Stimulated activated CD4-positive, alpha-beta T cell treated with anti-CD3 and anti-CD28 coated beads, Interleukin-2, amount 100 ng/mL, for 24 hours (primary cell): Measurements from ENCODE around the gene RAB5IF.
"Not testable (repeated sequence)": the region's sequence is repeated elsewhere in the genome, so short reads cannot be mapped to it uniquely, and the experiment has no call there.

Experiments used
- DNase-seq, 2 donors: peaks; one replicate each; pipeline ENCODE4 v3.0.0-alpha.2; 2020

The RAB5IF gene

GRCh38 chr20:36587388-36588070 is 18.1 kb upstream of the RAB5IF start:
- DNase-seq = no peak

- DNase-seq = no peak
Measured at GRCh38 chr20:36591281-36591680, 14.3 kb upstream of the RAB5IF start.

GRCh38 chr20:36591854-36592641 is 13.5 kb upstream of the RAB5IF start:
- peak; percentile 53 to 57 for DNase-seq

- DNase-seq = no peak
Measured at GRCh38 chr20:36593347-36593929, 12.1 kb upstream of the RAB5IF start.

DNA sequence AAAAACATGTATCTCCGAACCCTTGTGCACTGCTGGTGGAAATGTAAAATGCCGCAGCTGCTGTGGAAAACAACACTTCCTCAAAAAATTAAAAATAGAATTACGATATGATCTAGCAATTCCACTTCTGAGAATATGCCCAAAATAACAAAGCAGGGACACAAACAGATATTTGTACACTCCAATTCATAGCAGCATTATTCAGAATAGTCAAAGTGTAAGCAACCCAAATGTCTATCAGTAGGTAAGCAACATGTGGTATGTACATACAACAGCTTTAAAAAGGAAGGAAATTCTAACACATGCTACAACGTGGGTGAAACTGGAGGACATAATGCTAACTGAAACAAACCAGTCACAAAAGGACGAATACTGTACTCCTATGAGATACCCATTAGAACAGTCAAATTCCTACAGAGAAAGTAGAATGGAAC is 5.7 kb upstream of the RAB5IF start:
- no peak for DNase-seq

DNA sequence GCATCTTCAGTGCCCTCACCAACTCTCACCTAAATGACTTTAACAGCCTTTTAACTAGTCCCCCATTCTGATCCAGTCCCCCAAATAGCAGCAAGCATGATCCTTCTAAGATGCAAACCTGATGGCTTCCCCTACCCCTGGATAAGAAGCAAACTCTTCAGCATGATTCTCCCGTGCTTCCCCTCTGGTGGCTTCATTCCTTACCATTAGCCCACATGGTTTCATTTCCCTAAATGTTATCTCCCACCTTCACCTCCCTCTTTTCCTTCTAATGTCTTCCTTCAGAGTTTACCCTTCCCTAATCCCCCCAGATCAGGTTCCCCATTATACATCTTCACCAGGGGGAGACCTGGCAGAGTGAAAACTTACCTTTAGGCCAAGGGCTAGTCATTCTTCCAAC is 4.0 kb upstream of the RAB5IF start:
- DNase-seq = no peak

GRCh38 chr20:36604952-36605398 is 604 bp upstream of the RAB5IF start:
- peak; percentile 54 to 55 for DNase-seq

- DNase-seq = no peak
Measured at GRCh38 chr20:36606158-36607066, 833 bp downstream of the RAB5IF start.

DNA sequence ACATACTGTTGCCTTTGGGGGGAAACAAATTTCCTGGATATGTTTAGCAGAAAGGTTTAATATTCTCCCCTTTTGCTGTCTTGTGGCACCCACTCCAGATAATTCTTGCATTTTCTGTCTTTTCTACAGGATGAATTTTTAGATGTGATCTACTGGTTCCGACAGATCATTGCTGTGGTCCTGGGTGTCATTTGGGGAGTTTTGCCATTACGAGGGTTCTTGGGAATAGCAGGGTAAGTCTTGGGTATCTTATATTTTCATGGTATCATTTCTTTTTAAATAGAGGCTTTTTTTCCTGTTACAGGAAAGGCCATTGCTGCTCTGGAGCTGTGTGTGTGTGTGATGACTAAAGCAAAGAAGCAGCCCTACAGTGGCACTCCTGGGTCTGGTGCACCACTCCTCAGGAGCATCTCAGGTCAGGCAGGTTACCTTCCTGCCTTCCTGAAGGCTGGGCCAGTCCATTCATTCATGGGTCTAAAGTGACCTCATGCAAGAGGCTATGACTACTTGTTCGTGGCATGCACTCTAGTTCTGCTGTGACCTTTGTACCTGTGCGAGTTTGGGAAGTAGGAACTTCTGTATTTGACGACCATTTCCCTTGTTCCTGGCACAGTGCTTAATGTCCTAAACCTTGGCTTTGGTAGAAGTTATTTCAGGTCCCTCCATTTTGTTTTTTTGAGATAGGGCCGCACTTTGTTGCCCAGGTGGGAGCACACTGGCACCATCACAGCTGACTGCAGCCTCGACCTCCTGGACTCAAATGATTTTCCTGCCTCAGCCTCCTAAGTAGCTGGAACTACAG is 2.2 kb downstream of the RAB5IF start:
- DNase-seq = no peak

DNA sequence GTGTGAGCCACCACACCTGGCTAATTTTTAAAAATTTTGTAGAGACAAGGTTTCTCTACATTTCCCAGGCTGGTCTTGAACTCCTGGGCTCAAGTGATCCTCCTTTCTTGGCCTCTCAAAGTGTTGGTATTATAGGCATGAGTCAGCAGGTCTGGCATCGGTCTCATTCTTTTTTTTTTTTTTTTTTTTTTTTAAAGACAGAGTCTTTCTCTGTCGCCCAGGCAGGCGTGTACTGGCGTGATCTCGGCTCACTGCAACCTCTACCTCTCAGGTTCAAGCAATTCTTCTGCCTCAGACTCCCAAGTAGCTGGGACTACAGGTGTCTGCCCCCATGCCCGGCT is 2.8 kb downstream of the RAB5IF start:
- not testable (repeated sequence) for DNase-seq

DNA sequence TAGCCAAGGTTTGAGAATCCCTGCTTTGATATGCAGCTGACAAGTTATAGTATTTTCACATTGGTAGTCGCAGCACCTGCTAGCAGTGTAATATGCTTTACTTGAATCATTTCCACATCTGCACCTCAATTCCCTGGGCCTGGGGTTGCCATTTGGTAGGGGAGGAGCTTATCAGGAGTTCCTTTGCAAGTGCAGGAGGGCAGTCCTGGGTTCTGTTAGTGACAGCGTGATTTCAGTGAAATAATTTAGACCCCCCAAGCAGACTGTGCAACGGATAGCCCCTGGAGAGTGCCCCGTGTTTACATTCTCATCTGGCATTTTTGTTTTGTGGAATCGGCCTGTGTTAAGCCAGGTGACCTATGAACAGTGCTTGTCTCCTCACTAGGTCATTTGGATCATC is 6.0 kb downstream of the RAB5IF start:
- DNase-seq = no peak

GRCh38 chr20:36613974-36614373 is 8.4 kb downstream of the RAB5IF start:
- DNase-seq = no peak

DNA sequence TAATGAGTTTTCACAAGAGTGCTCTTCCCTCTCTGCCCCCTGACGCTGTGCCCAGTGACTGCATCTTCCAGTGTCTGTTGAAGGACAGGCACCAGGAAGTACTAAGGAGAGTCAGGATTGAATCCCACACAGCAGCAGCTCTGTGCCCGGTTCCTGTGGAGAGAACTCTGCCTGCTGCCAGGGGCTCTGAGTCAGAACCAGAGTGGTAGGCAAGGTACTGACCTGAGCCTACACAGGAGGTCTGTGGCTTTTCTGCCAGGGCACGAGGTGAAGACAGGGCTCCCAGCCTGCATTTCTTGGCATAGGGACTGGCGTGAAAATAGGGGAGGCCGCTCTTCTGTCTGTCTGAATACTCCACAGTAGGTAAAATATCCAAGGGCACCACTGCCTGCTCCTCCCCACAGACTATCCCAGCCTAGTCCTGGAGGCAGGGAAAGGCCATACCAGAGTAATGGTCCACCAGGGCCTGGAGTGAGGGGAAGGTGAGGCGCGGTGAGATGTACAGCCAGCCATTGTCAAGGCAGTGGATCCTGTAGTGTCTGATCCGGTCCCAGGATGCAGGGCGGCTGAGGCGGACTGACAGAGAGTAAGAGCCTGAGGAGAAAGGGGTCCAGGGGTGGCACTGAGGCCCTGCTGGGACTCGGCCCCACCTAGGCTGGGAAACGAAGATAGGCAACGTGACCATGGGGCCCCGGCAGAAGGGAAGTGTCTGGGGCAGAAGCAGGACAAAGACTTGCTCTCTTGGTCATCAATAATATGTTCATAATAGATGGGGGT is 9.4 kb downstream of the RAB5IF start:
- no peak for DNase-seq

- DNase-seq = no peak
Measured at GRCh38 chr20:36620917-36621316, 15.3 kb downstream of the RAB5IF start.

DNA sequence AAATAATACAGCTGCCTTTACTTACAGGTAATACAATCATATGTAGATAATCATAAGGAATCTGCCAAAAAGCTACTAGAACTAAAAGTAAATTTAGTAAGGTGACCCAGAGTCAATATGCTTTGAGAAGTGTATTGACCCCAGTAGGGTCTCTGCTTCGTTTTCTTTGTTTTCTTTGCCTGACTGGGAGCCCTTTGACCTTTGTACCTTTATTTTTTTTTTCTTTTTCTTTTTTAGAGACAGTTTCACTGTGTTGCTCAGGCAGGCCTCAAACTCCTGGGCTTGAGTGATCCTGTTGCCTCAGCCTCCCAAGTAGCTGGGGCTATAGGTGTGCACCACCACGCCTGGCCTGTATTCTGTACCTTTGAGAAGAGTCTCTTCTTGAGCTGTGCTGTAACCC is 17.9 kb downstream of the RAB5IF start:
- no peak for DNase-seq

- DNase-seq = no peak
Measured at GRCh38 chr20:36624068-36624943, 18.7 kb downstream of the RAB5IF start.

DNA sequence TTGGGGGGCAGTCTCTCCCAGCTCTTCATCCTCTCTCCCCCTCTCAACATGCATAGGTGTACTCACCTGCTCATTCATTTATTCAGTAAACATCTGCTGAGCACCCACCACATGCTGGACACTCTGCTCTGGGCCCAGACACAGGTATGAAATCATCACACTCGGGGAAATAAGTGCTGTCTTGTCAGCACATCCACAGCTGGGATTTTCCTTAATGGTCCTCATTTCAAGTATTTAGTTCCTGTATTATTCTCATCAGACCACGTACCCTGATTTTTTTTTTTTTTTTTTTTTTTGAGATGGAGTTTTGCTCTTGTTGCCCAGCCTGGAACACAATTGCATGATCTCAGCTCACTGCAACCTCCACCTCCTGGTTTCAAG is 19.4 kb downstream of the RAB5IF start:
- DNase-seq = no peak

GRCh38 chr20:36628076-36628475 is 22.5 kb downstream of the RAB5IF start:
- DNase-seq = no peak

DNA sequence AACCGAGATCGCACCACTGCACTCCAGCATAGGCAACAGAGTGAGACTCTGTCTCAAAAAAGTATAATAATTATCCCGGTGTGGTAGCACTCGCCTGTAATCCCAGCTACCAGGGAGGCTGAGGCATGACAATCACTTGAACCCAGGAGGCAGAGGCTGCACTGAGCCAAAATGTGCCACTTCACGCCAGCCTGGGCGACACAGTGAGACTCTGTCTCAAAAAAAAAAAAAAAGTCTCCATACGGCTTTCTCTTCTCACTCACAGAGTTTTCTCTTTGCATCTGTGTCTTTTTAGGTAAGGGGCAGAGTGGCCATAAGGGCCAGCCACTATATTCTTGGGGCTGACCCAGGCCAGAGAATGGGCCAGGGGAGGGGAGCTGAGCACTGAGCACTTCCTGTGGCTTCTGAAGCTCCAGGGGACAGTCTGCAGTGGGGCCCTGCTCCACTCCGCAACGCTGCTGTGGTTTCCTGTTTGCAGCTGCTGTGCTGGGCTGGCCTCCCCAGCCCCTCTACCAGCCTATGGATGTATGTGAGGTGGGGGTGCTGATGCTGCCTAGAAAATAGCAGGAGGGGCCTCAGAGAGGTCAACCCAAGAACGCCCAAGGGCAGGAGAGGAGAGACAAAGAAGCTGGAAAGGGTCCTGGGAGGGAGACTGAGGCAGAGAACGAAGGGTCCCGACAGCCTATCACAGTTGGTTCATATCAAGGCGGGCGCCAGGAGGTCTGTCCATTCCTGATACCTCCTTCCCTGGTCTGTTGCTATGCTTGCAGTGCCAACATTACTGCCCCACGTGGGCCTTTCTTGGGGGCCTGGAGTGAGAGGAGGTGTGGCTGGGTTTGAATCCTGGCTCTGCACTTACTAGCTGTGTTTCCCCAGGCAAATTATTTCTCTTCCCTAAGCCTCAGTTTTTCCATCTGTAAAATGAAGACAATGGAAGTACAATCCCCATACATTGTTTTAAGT is 24.4 kb downstream of the RAB5IF start:
- peak; percentile 40 to 50 for DNase-seq
